Breast epithelium (tissue), 3 donors: ENCODE measurements around the gene PARP1.

Experiments used
- POLR2AphosphoS5 ChIP-seq, 3 donors: sonication (generic); formaldehyde crosslinking; IDR thresholded peaks; one replicate each; pipeline ENCODE4 v1.6.1; 2017; ENCODE audit warnings: antibody characterized with exemption in 3 of 3
- TF ChIP-seq, protein P1 (sequence below), 3 donors: fragments of 450-650 bp; IDR thresholded peaks; one replicate each; pipeline ENCODE4 v1.5.1; 2016 to 2017; ENCODE audit warnings: antibody characterized with exemption in 3 of 3, mild to moderate bottlenecking in 3 of 3, moderate library complexity in 3 of 3

DNA sequence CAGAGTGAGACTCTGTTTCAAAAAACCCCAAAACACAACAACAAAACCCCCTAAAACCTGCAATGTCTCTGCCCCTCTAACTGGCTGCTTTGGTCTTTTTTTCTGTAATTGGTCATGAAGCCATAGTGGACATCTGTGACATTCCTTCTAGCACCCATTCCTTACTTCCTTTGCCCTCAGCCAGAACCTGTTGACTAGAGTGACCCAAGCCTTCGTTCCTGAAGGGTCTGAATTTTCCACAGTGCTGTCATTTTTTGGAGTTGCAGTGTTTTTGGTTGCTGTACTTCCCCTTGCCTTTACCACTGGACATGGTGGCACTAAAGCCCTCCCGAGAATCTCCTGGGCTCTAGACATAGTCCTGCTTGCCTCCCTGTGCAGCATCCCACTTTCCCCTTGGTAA, 50.5 kb downstream of the PARP1 start:
- TF ChIP-seq, protein P1, sequence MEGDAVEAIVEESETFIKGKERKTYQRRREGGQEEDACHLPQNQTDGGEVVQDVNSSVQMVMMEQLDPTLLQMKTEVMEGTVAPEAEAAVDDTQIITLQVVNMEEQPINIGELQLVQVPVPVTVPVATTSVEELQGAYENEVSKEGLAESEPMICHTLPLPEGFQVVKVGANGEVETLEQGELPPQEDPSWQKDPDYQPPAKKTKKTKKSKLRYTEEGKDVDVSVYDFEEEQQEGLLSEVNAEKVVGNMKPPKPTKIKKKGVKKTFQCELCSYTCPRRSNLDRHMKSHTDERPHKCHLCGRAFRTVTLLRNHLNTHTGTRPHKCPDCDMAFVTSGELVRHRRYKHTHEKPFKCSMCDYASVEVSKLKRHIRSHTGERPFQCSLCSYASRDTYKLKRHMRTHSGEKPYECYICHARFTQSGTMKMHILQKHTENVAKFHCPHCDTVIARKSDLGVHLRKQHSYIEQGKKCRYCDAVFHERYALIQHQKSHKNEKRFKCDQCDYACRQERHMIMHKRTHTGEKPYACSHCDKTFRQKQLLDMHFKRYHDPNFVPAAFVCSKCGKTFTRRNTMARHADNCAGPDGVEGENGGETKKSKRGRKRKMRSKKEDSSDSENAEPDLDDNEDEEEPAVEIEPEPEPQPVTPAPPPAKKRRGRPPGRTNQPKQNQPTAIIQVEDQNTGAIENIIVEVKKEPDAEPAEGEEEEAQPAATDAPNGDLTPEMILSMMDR (IDR thresholded peaks at IDR 0.05): no peak
- TF ChIP-seq POLR2AphosphoS5 (IDR thresholded peaks at IDR 0.05): no peak
